ENCODE results near the gene LYRM4.

LYRM4 gene

DNA sequence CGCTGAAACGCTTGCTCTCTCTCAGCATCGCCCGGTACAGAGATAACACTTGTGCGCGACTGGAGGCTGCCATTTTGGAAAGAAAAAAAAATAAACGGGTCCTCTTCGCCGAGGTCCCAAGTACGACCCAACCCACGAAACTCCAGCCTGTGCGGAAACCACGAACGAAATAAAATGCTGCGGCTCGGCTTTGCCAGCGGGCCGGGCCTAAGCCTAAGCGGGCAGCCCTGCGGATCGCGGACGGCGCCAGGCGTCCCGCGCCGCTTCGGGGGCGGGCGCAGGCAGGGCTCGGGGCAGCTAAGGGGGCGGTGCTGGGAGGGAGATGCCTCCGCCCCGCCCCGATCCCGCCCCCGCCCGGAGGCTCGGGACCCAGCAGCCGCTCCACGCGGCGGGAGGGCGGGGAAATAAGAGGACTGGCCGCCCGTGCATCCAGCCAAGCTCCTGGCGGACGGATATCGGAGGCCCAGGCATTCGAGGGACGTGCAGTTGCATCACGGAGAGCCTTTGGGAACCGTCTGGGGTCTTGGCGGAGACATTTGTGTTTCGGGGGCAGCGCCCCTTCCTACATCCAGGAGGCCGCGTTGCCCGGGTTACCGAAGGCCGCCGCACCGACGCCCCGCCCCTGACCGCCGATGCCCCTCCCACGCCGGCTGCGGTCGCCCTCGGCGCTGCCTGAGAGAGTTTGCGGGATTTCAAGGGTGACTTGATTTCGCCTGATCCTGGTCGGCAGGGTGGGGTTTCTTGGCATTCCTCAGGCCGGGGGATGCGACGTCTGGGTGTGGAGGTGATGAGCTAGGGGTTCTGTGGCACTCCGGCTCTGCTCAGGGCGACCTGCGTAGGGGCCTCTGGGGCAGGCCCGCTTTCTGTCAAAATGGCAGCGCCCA lies at the start of gene LYRM4, which contains the start of gene FARS2:
Gene LYRM4, minus strand, starts transcription at position 290 of the 884 bp plus-strand sequence. Its CDS starts 217 bp downstream, at position 73.
Gene FARS2, plus strand, starts transcription at position 853 of the 884 bp plus-strand sequence.
- DNase-seq (ENCODE audit: low read depth): peak; percentile 54

DNA sequence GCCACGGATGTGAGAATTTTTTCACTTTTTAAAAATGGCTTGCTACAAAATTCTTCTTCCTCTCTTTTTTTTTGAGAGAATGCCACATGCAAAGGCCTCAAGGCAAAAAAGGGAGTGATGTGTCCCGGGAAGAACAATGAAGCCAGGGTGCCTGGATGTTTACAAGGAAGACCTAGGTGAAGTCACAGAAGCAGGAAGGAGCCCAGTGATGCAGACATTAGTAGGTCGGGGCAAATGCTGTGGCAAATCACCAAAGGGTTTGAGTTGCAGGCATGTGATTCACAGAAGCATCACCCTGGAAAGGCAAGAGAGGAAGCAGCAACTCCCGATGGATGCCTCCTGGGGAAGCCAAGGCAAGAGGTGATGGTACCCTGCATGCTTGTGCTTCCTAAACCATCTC lies 47.3 kb upstream of the LYRM4 start:
- DNase-seq (ENCODE audit: low read depth): no peak

DNA sequence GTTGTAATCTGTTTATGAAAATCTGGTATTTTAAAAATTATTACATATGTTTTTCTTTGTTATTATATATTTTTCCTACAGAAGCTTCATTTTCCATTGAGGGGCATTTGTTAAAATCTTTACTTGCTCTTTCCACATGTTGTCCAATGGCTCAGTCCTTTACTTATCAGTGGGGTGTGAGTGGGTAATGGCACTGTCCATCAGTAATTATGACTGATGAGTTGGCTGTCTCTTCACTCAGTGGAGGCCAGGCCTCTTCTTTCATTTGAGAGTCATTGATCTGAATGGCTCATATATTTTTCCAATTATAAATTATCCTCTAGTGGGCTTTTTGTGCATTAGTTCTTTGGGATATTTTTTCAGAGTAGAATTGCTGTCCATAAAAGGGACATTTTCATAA lies 46.3 kb upstream of the LYRM4 start:
- no peak for DNase-seq (ENCODE audit: low read depth)

DNA sequence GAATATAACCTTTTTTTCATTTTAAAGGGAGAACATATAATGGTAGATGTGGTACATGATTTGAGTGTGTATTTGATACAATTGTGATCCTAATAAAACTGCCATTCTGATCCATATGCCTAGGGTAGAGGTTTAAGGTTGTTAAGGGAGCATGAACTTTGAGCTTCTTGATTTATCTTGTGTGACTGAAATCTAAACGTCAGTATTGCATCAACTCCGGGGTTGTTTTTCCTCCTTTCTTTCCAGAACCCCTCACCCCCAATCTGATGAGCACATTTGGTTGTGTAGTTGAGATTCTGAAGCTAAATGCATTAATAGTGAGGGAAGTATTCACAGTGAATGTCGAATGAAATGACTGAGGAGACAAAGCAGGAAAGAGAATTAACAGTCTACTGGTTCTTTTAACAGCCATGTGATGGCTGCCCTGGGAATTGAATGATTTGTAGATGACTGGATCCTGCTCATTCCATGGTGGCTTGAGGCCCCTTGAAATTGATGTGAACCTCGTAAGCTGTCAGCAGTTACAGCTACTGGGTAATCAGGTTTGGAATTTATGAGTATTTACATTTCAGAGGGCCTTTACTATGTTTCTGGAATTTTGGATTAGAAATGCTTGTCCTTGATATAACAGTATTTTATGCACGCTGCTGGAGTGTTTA lies 45.3 kb upstream of the LYRM4 start:
- no peak for DNase-seq (ENCODE audit: low read depth)

DNA sequence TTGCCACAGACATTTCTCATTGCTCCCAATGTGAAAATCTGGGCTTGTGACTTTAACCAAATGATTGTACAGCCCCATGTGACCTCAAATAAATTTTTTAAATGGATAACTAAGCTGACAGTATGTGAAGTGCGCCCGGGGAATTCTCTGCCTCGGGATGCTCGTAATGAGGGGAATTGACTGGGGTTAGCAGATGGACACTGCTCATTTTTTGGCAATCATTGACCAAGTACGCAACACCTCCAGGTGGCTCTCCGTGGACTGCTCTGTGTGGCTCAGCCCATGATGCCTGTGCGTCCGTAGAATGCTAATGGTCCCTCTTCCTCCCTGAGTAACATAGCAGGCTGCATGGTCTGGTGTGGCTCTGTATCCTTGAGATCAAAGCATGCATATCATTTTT lies 42.9 kb upstream of the LYRM4 start:
- DNase-seq (ENCODE audit: low read depth): no peak

DNA sequence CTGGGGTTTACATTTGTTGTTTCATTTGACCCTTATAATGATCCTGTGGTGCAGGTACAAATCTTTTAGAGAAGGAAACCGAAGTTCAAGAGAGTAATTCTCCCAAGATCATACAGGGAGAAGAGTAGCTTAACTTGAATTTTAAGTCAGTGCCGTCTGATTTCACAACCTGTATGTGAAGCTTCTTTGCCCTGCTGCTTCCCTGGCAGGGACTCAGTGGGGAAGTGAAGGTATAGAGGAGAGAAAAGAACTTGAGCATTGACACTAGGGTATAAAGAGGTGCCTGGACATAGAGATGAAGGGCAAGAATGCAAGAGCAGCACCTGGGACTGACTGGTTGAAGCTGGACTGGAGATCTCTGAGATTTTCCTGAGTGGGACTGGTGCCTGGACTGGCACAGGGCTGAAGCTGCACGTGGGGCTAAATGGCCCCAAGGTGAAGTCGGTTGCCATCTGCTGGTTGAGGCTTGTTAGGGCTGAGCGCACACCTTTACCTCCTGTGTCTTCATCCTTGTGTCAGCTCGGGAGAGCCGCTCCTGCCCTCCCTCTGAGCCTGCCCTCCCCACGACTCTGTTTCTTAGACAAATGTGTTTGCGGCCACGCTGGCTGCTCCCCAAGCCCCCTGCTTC lies 42.4 kb upstream of the LYRM4 start:
- no peak for DNase-seq (ENCODE audit: low read depth)

DNA sequence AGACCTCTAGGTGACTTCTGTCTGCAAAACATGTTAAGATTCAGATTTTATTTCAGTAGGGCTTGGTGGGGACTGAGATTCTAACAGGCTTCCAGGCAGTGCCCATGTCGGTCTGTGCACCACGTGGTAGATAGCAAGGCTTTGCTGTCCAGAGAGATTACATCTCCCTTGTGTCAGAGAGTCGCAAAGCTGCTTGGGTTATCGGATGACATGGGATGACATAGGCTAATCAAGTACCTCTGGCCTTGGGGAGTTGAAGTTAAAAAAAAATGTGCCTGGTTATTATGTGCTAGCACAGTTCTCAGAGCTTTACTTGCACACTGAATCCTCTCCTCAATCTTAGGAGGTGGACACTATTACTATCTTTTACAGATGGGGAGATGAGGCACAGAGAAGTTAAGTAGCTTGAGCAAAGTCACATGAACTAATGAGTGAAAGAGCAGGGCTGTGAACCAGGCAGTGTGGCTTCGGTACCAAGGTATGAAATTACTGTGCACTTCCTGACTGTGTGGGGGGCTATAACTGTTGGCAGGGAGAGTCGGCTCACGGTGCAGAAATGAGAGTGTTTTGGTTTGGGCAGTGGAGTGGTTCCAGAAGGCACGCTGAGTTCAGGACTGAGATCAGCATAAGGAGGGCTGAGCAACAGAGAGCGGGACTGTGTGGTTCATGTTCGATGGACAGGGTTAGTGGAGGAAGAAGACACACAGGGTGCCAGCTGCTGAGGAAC lies 41.6 kb upstream of the LYRM4 start:
- DNase-seq (ENCODE audit: low read depth): no peak

DNA sequence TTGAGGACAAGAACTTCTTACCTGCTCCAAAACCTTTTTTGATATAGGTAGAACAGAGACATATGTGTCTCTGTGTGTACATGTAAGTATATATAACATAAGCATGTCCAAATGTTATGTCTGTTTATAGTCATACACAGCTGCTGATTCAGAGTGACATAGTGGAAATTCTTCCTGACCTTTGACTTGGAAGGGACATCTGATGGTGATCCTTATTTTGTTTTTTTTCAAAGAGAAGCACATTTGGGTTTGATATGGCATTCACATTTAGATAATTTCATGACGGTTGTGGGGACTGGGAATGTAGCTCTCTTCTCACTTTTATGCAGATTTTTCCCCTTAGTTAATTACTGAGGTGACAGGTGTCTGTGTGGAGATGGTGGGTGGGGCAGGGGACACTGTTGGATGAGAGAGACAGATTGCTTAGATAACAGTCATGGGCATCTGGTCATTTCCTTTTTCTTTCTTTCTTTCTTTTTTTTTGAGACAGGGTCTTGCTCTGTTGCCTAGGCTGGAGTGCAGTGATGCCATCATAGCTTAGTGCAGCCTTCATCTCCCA lies 39.5 kb upstream of the LYRM4 start:
- DNase-seq (ENCODE audit: low read depth): no peak

DNA sequence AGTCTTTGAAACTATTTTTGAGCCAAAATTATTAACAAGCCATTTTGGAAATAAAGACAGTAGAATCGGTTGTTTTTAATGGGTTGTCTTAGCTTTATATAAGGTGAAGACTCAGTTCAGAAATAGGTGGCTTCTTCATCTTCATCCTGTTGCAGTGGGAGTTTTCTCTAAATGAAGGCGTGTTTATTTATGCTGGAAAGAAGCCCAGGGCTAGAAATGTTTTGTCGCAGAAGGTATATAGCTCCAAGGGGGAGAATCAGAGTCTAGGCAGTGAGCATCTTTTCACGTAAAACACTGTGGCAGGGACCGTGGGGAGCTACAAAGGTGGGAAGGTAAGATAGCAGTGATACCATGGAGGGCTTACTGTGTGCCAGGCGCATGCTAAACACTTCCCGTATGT lies 34.9 kb upstream of the LYRM4 start:
- no peak for DNase-seq (ENCODE audit: low read depth)

DNA sequence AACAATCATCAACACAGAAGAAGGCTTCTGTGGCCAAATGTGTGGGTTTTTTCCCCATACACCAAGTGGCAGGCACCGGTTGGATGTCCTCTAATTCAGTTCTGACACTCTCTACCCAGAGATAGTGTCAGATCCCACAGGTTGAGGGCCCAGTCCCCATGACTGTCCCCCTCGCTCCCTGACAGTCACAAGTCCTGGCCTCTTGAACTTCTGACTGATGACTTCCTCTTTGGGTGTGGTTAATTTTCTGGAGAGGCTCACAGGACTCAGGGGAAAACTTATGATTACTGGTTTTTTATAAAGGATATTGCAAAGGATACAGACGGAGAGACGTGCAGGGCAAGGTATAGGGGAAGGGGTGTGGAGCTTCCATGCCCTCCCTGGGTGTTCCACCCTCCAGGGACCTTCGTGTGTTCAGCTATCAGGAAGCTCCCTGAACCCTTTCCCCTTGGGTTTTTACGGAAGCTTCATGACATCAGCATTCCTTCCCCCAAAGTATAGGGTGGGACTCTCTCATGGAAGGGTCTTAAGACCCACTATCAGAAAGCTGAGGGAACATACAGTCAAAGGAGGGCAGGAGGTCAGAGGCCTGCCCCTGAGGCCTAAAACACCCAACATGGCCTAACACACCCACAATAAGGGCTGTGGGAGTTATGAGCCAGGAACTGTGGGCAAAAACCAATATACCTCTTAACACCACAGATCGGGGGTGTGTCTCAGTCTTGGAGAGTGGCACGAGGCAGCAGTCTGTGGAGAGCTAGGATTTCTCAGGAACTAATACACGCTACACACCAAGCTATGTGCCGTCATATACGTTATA lies 33.9 kb upstream of the LYRM4 start:
- DNase-seq (ENCODE audit: low read depth): no peak

DNA sequence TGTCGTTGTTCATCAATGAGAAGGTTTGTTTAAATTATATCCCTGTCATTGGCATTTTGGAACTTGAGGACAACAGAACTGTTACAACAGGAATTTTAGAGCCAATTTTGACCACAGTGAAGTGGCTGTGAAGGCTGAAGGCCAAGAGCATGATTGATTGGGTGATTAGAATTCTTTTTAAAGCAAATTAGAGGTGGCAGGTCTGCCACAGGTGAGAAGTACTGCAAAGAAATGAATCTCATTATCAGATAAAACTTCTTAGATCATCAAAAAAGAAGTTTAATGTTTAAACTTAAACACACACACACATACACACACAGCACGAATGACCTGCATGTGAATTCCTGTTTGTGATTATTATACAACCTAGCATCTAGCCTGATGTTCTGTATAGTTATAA lies 32.9 kb upstream of the LYRM4 start:
- no peak for DNase-seq (ENCODE audit: low read depth)

DNA sequence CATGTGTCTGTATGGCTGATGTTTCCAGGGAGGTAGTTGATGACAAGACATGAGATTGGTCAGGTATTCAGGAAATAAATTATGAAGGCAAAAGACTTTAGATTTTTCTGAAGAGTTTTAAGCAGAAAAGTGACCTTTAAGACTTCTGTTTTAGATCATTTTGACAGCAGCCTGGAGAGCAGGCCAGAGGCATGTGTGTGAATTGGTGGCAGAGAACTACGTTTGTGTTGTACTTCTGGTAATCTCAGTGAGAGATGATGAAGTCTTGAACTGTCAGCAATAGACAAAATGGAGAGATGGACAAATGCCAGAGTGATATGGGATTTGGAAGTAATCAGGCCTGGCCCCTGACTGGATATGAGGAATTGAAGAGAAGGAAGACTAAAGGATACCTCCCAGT lies 31.4 kb upstream of the LYRM4 start:
- DNase-seq (ENCODE audit: low read depth): no peak

DNA sequence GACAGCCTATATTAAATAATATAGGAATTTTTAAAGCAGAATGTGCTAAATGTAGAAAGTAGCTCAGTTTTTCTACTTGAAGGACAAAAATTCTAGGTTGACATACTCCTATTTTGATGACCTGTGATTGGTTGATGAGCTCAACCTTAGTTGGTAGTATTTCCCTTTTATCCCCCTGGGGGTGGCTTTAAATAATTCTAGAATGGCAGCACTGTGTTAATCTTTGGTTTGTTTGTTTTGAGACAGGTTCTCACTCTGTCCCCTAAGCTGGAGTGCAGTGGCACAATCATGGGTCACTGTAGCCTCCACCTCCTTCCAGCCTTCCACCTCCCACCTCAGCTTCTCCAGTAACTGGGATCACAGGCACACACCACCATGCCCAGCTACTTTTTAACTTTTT lies 29.8 kb upstream of the LYRM4 start:
- DNase-seq (ENCODE audit: low read depth): no peak

DNA sequence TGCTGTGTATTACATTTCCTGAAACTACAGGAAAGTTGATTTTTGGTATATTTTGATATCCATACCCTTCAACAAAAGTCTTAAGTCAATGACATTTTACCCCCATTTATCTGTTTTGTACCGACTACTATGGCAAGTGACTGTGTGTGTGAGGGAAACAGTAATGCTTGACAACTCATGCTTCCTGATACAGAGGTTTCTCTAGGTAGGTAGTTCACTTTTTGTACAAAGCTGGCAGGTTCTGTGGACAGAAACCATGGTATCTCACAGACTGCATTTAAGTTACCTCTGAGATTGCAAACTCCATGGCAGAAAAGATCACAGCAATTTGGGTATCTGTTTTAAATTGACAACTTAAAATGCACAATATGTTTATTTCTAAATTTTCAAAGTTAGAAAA lies 29.3 kb upstream of the LYRM4 start:
- DNase-seq (ENCODE audit: low read depth): no peak

DNA sequence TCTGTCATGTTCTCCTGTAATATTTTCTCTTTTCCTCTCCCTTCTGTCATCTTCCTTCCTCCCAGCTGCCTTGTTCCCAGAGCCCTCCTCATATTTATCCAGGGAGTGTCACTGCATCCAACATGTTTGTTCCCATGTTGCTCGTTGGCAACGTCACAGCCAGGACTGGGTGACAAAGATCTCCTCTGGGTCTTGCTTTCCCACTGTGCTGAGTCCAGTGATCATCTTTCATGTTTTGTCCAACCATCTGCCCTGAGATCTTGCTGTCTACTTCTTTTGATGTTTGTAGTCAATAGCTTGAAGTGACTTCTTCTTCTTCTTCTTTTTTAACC lies 27.2 kb upstream of the LYRM4 start:
- DNase-seq (ENCODE audit: low read depth): no peak

DNA sequence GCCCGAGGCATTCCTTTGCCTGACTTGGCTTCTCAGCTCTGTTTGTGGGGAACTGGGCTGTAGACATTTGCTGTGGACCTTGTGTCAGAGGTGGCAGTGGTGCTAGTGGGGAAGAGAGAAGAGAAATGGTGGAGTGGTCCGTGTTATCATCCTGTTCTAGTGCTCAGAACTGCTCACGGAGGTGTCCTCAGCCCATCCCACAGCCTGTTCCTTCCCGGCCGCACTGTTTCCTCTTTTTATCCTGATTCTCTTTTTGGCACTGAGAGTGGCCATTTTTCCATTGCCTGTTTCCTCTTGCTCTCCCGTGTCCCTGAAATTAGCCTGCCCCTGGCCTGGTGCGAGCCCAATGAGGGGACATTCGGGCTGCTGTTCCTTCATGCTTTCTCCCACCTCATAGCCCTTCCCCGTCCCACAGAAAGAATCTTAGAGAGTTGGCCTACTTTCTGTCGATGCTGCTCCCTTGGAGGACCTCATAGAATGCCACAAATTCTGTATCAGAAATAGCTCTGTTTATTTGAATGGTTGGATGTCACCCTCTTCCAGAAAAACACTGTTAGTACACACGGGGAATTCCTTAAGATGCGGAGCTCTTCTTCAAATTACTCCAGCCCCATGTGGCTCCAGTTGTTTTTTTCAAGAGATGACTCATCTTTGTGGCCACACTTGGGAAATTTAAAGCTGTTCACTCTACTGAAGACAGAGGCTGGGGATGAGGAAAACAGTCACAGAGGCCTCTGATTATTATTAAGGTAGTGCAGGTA lies 26.6 kb upstream of the LYRM4 start:
- DNase-seq (ENCODE audit: low read depth): no peak

DNA sequence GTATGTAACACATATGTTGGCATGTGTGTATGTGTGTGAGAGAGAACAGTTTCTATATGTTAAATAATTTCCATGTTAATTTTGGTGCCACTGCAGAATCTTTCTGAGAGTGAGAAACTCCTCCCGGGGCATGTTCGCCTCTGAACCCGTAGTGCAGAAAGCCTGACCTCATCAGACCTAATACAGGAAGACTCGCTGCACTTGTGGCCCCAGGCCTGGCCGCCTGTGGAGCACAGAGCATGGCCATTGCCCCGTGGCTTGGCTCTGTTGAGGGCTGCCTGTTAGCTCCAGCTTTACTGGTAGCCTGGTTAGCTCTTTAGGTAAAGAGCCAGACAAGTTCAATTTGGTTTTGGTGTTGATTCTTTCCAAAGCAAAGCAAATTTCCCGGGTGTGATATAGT lies 26.0 kb upstream of the LYRM4 start:
- no peak for DNase-seq (ENCODE audit: low read depth)

DNA sequence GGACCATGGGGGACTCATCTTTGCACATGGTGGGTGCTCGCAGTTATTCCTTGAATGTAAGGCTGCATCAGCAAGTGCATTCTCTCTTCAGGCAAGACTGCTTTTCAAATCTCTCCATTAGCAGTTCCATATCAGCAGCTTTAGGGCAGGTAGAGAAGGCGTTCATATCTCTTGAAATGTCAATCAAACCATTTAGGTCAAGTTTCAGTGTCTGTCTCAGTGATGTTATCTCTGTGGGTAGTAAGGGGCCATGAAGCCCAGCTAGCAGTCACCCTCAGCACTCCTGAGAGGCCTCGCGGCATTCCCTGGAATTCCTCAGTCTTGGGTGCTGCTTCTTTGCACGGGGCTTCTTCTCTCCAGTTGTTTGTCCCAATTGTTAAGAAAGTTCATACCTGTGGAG lies 24.8 kb upstream of the LYRM4 start:
- no peak for DNase-seq (ENCODE audit: low read depth)

DNA sequence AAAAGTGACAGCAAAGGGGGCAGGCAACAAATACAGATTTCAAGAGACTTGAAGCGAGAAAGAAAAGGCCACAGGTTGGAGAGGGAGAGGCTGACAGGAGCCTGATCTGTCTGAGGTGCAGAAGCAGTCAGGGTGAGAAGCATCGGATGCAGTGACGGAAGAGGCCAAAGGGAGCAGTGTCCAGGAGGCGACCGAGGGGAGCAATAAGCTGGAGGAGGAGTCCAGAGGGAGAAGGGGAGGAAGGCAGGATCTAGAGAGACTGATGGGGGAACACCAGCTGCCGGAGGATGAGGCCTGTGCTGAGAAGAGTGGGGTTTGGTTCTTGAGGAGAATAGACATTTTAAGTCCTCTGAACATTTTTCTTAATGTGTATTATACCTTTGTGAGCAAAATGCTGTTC lies 24.3 kb upstream of the LYRM4 start:
- no peak for DNase-seq (ENCODE audit: low read depth)

DNA sequence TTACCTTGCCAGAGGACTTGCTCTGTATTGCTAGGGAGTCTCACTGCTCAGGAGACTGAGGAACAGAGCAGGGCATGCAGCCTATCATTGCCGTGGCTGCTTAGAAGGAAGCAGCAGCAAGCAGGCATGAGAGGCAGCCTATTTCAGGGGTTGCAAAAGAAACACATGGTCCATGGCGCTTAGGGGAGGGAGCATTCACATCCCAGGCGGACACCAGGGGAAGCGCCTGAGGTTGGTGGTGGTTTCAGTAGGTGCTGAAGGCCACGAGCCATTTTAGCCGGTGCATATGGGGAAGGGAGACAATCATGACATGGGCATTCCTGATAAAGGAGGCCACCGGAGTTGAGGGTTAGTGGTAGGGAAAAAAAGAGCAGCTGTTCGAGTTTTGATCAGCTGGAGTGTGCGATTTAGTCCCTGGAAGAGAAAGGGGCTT lies 21.5 kb upstream of the LYRM4 start:
- peak; percentile 47 for DNase-seq (ENCODE audit: low read depth)

DNA sequence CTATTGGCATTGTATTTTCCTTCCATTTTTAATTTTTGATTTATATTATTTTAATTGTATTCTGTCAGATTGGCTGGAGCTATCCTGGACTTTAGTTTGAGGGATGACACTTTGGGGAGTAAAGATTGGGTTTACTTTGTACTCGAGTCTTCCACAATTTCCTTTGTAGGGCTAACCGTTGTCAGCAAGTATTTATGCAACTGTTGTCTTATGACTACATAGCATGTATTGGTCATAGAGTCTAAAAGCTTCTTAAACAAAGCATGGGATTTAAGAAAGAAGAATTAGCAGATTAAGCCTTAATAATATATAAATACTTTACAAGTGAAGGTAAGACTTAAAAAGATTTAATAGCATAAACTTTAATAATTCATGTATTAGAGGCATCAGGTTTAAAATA lies 20.2 kb upstream of the LYRM4 start:
- no peak for DNase-seq (ENCODE audit: low read depth)
